Measurements from ENCODE around the gene CAST. TPM values are rescaled to one million over a fixed set of nuclear protein-coding genes. Genes with fewer than 3 reads are reported as not detected.

CAST gene
- total and polyA plus RNA-seq, 9 donors: 61.2 to 276 (median 173) TPM

DNA sequence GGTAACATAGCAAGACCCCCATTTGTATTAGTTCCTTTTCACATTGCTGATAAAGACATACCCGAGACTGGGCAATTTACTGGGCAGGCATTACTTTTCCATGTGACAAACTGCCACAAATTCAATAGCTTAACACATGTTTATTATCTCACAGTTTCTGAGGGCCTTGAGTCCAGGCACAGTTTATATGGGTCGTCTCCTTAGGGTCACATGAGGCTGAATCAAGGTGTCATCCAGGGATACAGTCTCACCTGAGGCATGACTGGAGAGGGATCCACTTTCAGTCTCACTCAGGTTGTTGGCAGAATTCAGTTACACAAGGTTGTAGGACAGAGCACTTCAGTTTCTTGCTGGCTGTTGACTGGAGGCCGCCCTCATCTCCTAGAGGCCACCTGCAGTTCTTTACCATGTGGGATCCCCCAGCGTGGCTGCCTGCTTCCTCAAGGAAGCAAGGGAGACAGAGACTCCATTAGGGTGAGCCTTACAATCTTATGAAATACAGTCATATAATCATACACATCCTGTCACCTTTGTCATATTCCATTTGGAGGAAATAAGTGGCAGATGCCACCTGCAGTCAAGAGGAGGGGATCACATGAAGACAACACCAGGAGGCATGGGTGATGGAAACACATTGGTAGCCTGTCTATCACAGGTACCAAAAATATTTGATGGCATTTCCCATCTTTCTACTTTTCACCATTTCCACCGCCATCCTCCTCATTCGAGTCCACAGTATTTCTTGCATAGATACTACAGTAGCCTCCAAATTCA, 160.7 kb downstream of the CAST start:
- WGBS, 3 donors: 91 to 94% (median 92%) methylated on average over 6 of the region's 6 CpGs
- H3K27me3 ChIP-seq: no peaks in the 10 kb centered on the region
- H3K9me3 ChIP-seq: no peaks in the 10 kb centered on the region
- TF ChIP-seq POLR2A (IDR thresholded peaks at IDR 0.05): no peak
- TF ChIP-seq, protein P1, sequence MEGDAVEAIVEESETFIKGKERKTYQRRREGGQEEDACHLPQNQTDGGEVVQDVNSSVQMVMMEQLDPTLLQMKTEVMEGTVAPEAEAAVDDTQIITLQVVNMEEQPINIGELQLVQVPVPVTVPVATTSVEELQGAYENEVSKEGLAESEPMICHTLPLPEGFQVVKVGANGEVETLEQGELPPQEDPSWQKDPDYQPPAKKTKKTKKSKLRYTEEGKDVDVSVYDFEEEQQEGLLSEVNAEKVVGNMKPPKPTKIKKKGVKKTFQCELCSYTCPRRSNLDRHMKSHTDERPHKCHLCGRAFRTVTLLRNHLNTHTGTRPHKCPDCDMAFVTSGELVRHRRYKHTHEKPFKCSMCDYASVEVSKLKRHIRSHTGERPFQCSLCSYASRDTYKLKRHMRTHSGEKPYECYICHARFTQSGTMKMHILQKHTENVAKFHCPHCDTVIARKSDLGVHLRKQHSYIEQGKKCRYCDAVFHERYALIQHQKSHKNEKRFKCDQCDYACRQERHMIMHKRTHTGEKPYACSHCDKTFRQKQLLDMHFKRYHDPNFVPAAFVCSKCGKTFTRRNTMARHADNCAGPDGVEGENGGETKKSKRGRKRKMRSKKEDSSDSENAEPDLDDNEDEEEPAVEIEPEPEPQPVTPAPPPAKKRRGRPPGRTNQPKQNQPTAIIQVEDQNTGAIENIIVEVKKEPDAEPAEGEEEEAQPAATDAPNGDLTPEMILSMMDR (IDR thresholded peaks at IDR 0.05): no peak
- no peak for TF ChIP-seq EP300 (IDR thresholded peaks at IDR 0.05)
- no peaks in the 10 kb centered on the region for H3K4me1 ChIP-seq (ENCODE audit: insufficient read depth)
- no peak overlapping the region for H3K27ac ChIP-seq
- no peak overlapping the region for H3K4me3 ChIP-seq
- no peak for DNase-seq
- H3K36me3 ChIP-seq: no peaks in the 10 kb centered on the region
- intact Hi-C loops (cut with DNase I): no loop called here

DNA sequence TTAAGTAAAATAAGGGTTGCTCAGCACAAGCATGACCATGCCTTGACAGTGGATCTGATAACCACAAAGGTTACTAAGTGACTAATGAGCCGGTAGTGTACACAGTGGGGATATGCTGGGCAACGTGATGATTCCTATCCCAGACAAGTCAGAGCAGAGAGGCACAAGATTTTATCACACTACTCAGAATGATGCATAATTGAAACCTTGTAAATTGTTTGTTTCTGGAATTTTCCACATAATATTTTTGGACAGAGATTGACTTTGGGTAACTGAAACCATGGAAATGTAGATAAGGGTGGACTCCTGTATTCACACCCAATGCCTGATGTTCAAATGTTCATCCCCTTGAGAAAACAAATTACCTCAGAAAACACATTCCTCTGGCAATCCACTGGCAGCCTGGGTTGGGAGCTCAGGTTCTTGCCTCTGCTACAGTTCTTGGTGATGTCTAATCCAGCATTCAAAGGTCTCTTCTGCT, 161.8 kb downstream of the CAST start:
- H3K4me3 ChIP-seq: no peak overlapping the region
- intact Hi-C loops (cut with DNase I): no loop called here
- H3K9me3 ChIP-seq: no peaks in the 10 kb centered on the region
- H3K4me1 ChIP-seq (ENCODE audit: insufficient read depth): no peaks in the 10 kb centered on the region
- H3K27me3 ChIP-seq: no peaks in the 10 kb centered on the region
- WGBS, 3 donors: 56 to 62% (median 59%) methylated on average over 2 of the region's 2 CpGs
- no peak for TF ChIP-seq POLR2A (IDR thresholded peaks at IDR 0.05)
- TF ChIP-seq EP300 (IDR thresholded peaks at IDR 0.05): no peak
- TF ChIP-seq, protein P1 (IDR thresholded peaks at IDR 0.05): no peak
- no peak for DNase-seq
- H3K27ac ChIP-seq: no peak overlapping the region
- H3K36me3 ChIP-seq: no peaks in the 10 kb centered on the region

Other genes starting within 250 kb of the CAST start
- 1 to 10 TPM in 3 of 7 donors, under 1 TPM in 4; 0.08 to 2.3 (median 0.83) TPM for gene PCSK1, start 229.1 kb upstream of the CAST start, total RNA-seq
- under 1 TPM; 0.16 to 0.32 TPM for gene PCSK1, start 229.1 kb upstream of the CAST start, polyA plus RNA-seq
- gene ERAP1, start 145.6 kb downstream of the CAST start, total RNA-seq: 10 to 100 TPM; 18.6 to 57.7 (median 40.6) TPM
- 10 to 100 TPM; 12.5 to 50.1 TPM for gene ERAP1, start 145.6 kb downstream of the CAST start, polyA plus RNA-seq
- 10 to 100 TPM in 6 of 7 donors, 1 to 10 TPM in 1; 5.2 to 22.0 (median 15.9) TPM for gene ERAP2, start 214.1 kb downstream of the CAST start, total RNA-seq
- 10 to 100 TPM in 1 of 2 donors, 1 to 10 TPM in 1; 1.3 to 19.2 TPM for gene ERAP2, start 214.1 kb downstream of the CAST start, polyA plus RNA-seq